Measurements from ENCODE around the gene CEACAM1. TPM values are rescaled to one million over a fixed set of nuclear protein-coding genes. Genes with fewer than 3 reads are reported as not detected.
"Not testable (repeated sequence)": the region's sequence is repeated elsewhere in the genome, so short reads cannot be mapped to it uniquely, and the experiment has no call there.

Gene CEACAM1
- total RNA-seq, 1 experiment from 2014 or later = 2.4 TPM

DNA sequence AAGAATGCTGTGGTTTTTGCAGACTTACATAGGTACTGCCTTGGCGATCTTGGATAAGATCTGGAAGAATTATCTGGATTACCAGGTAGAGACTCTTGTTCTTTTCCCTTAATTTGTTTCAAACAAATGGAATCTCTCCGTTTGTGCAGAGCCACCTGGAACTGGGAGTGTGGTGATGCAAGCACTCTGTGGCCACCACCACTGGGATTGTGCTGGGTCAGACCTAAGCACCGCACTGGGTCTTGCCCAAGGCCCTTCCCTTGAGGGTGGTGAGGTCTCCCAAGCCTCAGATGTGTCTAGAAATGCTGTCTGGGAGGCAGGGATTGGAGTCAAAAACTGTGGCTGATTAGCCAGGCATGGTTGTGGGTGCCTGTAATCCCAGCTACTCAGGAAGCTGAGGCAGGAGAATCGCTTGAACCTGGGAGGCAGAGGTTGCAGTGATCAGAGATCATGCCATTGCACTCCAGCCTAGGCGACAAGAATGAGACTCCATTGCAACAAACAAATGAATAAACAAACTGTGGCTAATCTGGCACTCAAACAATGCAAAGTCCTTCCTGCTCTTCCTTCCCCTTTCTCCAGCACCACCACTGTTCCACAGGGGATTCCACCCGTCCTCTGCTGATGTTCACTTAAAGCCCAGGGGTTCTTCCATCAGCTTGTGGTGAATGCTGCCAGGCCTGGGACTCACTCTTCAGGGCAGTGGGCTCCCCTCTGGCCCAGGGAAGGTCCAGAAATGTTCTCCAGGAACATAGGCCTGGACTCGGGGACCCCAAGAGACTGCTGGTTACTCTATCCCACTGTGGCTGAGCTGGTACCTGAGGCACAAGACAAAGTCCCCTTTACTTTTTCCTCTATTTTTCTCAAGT lies 10.8 kb upstream of the CEACAM1 start:
- Histone ChIP-seq H3K27ac (ENCODE audit: low read length) (no peak overlapping the region), H3K36me3 (ENCODE audit: control insufficient read depth, insufficient read depth, low read length) (no peaks in the 10 kb centered on the region), H3K4me3 (ENCODE audit: low read depth in 2 of 2, low read length in 2 of 2) (no peak overlapping the region), H3K4me1 (ENCODE audit: control insufficient read depth, insufficient read depth, low read length) (no peaks in the 10 kb centered on the region), H3K27me3 (ENCODE audit: control insufficient read depth, insufficient read depth, low read length) (no peaks in the 10 kb centered on the region), H3K9me3 (ENCODE audit: control insufficient read depth, insufficient read depth, low read depth, low read length) (no peaks in the 10 kb centered on the region)
- BruUV-seq (replicated peaks) = no TSS peak
- intact Hi-C loops (cut with micrococcal nuclease; ENCODE audit: unreplicated experiment) (no loop called here), in situ Hi-C loops (cut with HindIII; ENCODE audit: low pct_unique_long_range_greater_than_20kb, low sequenced_read_pairs) (no loop called here)
- ChIA-PET CTCF (no interaction called here), POLR2A (no interaction called here)
- no peak for ATAC-seq
- TF ChIP-seq, protein P1, sequence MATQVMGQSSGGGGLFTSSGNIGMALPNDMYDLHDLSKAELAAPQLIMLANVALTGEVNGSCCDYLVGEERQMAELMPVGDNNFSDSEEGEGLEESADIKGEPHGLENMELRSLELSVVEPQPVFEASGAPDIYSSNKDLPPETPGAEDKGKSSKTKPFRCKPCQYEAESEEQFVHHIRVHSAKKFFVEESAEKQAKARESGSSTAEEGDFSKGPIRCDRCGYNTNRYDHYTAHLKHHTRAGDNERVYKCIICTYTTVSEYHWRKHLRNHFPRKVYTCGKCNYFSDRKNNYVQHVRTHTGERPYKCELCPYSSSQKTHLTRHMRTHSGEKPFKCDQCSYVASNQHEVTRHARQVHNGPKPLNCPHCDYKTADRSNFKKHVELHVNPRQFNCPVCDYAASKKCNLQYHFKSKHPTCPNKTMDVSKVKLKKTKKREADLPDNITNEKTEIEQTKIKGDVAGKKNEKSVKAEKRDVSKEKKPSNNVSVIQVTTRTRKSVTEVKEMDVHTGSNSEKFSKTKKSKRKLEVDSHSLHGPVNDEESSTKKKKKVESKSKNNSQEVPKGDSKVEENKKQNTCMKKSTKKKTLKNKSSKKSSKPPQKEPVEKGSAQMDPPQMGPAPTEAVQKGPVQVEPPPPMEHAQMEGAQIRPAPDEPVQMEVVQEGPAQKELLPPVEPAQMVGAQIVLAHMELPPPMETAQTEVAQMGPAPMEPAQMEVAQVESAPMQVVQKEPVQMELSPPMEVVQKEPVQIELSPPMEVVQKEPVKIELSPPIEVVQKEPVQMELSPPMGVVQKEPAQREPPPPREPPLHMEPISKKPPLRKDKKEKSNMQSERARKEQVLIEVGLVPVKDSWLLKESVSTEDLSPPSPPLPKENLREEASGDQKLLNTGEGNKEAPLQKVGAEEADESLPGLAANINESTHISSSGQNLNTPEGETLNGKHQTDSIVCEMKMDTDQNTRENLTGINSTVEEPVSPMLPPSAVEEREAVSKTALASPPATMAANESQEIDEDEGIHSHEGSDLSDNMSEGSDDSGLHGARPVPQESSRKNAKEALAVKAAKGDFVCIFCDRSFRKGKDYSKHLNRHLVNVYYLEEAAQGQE (IDR thresholded peaks at IDR 0.05; ENCODE audit: insufficient read depth in 1 of 2, low read depth in 2 of 2, low read length in 1 of 2) = no peak
- TF ChIP-seq SIN3A (IDR thresholded peaks at IDR 0.05; ENCODE audit: borderline replicate concordance, insufficient read depth, low read depth, low read length) (no peak), POLR2AphosphoS5 (IDR thresholded peaks at IDR 0.05; ENCODE audit: low read depth, low read length) (no peak), TCF7L2 (IDR thresholded peaks at IDR 0.05; ENCODE audit: low read depth, low read length) (no peak), CTCF (IDR thresholded peaks at IDR 0.05) (no peak)
- no peak for DNase-seq (ENCODE audit: low read depth, low spot score)

DNA sequence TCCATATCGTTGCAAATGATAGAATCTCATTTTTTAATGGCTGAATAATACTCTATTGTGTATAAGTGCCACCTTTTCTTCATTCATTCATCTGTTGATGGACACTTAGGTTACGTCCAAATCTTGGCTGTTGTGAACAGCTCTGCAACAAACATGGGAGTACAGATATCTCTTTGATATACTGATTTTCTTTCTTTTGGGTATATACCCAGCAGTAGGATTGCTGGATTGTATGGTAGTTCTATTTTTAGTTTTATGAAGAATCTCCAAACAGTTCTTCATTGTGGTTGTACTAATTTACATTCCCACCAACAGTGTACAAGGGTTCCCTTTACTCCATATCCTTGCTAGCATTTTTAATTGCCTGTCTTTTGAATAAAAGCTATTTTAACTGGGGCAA lies 7.0 kb upstream of the CEACAM1 start:
- H3K9me3 ChIP-seq (ENCODE audit: control insufficient read depth, insufficient read depth, low read depth, low read length); in situ Hi-C loops (cut with HindIII; ENCODE audit: low pct_unique_long_range_greater_than_20kb, low sequenced_read_pairs); BruUV-seq (replicated peaks); DNase-seq (ENCODE audit: low read depth, low spot score); H3K27me3 ChIP-seq (ENCODE audit: control insufficient read depth, insufficient read depth, low read length); H3K36me3 ChIP-seq (ENCODE audit: control insufficient read depth, insufficient read depth, low read length); H3K4me3 ChIP-seq (ENCODE audit: low read depth in 2 of 2, low read length in 2 of 2); ATAC-seq; CTCF ChIA-PET; H3K4me1 ChIP-seq (ENCODE audit: control insufficient read depth, insufficient read depth, low read length); intact Hi-C loops (cut with micrococcal nuclease; ENCODE audit: unreplicated experiment); POLR2A ChIA-PET; H3K27ac ChIP-seq (ENCODE audit: low read length): not testable (repeated sequence)

- ChIA-PET CTCF (no interaction called here), POLR2A (no interaction called here)
- in situ Hi-C loops (cut with HindIII; ENCODE audit: low pct_unique_long_range_greater_than_20kb, low sequenced_read_pairs) (no loop called here), intact Hi-C loops (cut with micrococcal nuclease; ENCODE audit: unreplicated experiment) (no loop called here)
- Histone ChIP-seq H3K27me3 (ENCODE audit: control insufficient read depth, insufficient read depth, low read length) (no peaks in the 10 kb centered on the region), H3K9me3 (ENCODE audit: control insufficient read depth, insufficient read depth, low read depth, low read length) (no peaks in the 10 kb centered on the region), H3K4me1 (ENCODE audit: control insufficient read depth, insufficient read depth, low read length) (no peaks in the 10 kb centered on the region), H3K36me3 (ENCODE audit: control insufficient read depth, insufficient read depth, low read length) (no peaks in the 10 kb centered on the region), H3K27ac (ENCODE audit: low read length) (no peak overlapping the region), H3K4me3 (ENCODE audit: low read depth in 2 of 2, low read length in 2 of 2) (no peak overlapping the region)
- BruUV-seq (replicated peaks) = no TSS peak
- no peak for DNase-seq (ENCODE audit: low read depth, low spot score)
- TF ChIP-seq, protein P1 (IDR thresholded peaks at IDR 0.05; ENCODE audit: insufficient read depth in 1 of 2, low read depth in 2 of 2, low read length in 1 of 2) = no peak
- TF ChIP-seq POLR2AphosphoS5 (IDR thresholded peaks at IDR 0.05; ENCODE audit: low read depth, low read length) (no peak), SIN3A (IDR thresholded peaks at IDR 0.05; ENCODE audit: borderline replicate concordance, insufficient read depth, low read depth, low read length) (no peak), TCF7L2 (IDR thresholded peaks at IDR 0.05; ENCODE audit: low read depth, low read length) (no peak), CTCF (IDR thresholded peaks at IDR 0.05) (no peak)
- no peak for ATAC-seq
Observed at GRCh38 chr19:42534391-42534790, 6.1 kb upstream of the CEACAM1 start.
